Stimulated activated CD8-positive, alpha-beta memory T cell treated with anti-CD3 and anti-CD28 coated beads, Interleukin-12 subunit alpha, Interleukin-12 subunit beta, amount 100 ng/mL, for 1 hour (primary cell): Measurements from ENCODE around the gene GDF11.

Experiments used
- DNase-seq: peaks from one replicate; pipeline ENCODE4 v3.0.0-alpha.2; 2020; ENCODE audit warnings: low read depth

The GDF11 gene

GRCh38 chr12:55723516-55724225 is 19.3 kb upstream of the GDF11 start:
- DNase-seq, result no peak

GRCh38 chr12:55724226-55724939 is 18.5 kb upstream of the GDF11 start:
- DNase-seq, result peak; percentile 50

- DNase-seq, result no peak
Observed at GRCh38 chr12:55724940-55725309, 18.0 kb upstream of the GDF11 start.

GRCh38 chr12:55725556-55725955 is 17.4 kb upstream of the GDF11 start:
- DNase-seq, result no peak

- DNase-seq, result no peak
Observed at GRCh38 chr12:55726971-55727370, 16.0 kb upstream of the GDF11 start.

GRCh38 chr12:55727643-55728185 is 15.2 kb upstream of the GDF11 start:
- no peak for DNase-seq

- no peak for DNase-seq
Observed at GRCh38 chr12:55728186-55728938, 14.6 kb upstream of the GDF11 start.

- peak; percentile 39 for DNase-seq
Observed at GRCh38 chr12:55728939-55729818, 13.7 kb upstream of the GDF11 start, which contains the start of gene CD63. TSS of gene CD63 (minus strand) at chr12:55729009. CDS start at chr12:55728341, 668 bp downstream.

GRCh38 chr12:55729819-55730818 is 12.8 kb upstream of the GDF11 start:
- no peak for DNase-seq

- no peak for DNase-seq
Observed at GRCh38 chr12:55732288-55732687, 10.6 kb upstream of the GDF11 start.

- no peak for DNase-seq
Observed at GRCh38 chr12:55733021-55733555, 9.8 kb upstream of the GDF11 start.

- DNase-seq, result no peak
Observed at GRCh38 chr12:55733858-55734257, 9.1 kb upstream of the GDF11 start.

- no peak for DNase-seq
Observed at GRCh38 chr12:55734595-55734994, 8.3 kb upstream of the GDF11 start.

- DNase-seq, result no peak
Observed at GRCh38 chr12:55736076-55736475, 6.8 kb upstream of the GDF11 start.

GRCh38 chr12:55736780-55737580 is 5.9 kb upstream of the GDF11 start:
- DNase-seq, result peak; percentile 26

- no peak for DNase-seq
Observed at GRCh38 chr12:55737581-55738122, 5.3 kb upstream of the GDF11 start.

- peak; percentile 67 for DNase-seq
Observed at GRCh38 chr12:55738123-55739024, 4.5 kb upstream of the GDF11 start.

- no peak for DNase-seq
Observed at GRCh38 chr12:55739025-55739378, 3.9 kb upstream of the GDF11 start.
